Endothelial cell (in vitro differentiated cells): ENCODE data around the gene SHCBP1L. TPM values are rescaled to one million over a fixed set of nuclear protein-coding genes. Genes with fewer than 3 reads are reported as not detected.
A peak's percentile ranks its signal among the peaks of the same experiment; 100 is the strongest.

Source experiments
- DNase-seq: peaks from one replicate; pipeline ENCODE4 v3.0.0; 2021; ENCODE audit warnings: low spot score
- H3K27ac Mint-ChIP-seq: one replicate; pipeline ENCODE4 v1.8.0; 2021; ENCODE audit warnings: mixed read lengths, inconsistent platforms; ENCODE audit not compliant: unreplicated experiment
- H3K27me3 Mint-ChIP-seq: one replicate; pipeline ENCODE4 v1.8.0; 2021; ENCODE audit warnings: mild to moderate bottlenecking, moderate library complexity, mixed read lengths, inconsistent platforms; ENCODE audit not compliant: unreplicated experiment
- H3K36me3 Mint-ChIP-seq: one replicate; pipeline ENCODE4 v1.8.0; 2021; ENCODE audit warnings: mild to moderate bottlenecking, low read depth, mixed read lengths, inconsistent platforms; ENCODE audit not compliant: unreplicated experiment
- H3K4me1 Mint-ChIP-seq: one replicate; pipeline ENCODE4 v1.8.0; 2021; ENCODE audit warnings: mild to moderate bottlenecking, mixed read lengths, inconsistent platforms; ENCODE audit not compliant: unreplicated experiment
- H3K4me3 Mint-ChIP-seq: one replicate; pipeline ENCODE4 v1.8.0; 2021; ENCODE audit warnings: mild to moderate bottlenecking, mixed read lengths, inconsistent platforms; ENCODE audit not compliant: unreplicated experiment
- H3K9me3 Mint-ChIP-seq: one replicate; pipeline ENCODE4 v1.8.0; 2021; ENCODE audit warnings: mixed read lengths, inconsistent platforms; ENCODE audit not compliant: unreplicated experiment
- CTCF ChIP-seq: fragments of 200-600 bp; sonication (generic); IDR thresholded peaks from one replicate; pipeline ENCODE4 v1.5.0; 2021; ENCODE audit warnings: antibody characterized with exemption; ENCODE audit not compliant: unreplicated experiment
- total RNA-seq: library from RNA; stranded (reverse); fragmentation: NEBNext Ultra II Directional; extraction: Animal tissue kit (Norgen Biotek cat#: 25700); gene quantifications from one replicate; pipeline ENCODE4 v1.2.1, GENCODE V29; 2021; ENCODE audit not compliant: unreplicated experiment

Gene SHCBP1L
- total RNA-seq, 1 donor from 2014 or later = not detected

GRCh38 chr1:182872881-182873280, 80.1 kb downstream of the SHCBP1L start:
- H3K27me3 Mint-ChIP-seq = no peaks in the 10 kb centered on the region
- no peak overlapping the region for H3K27ac Mint-ChIP-seq
- no peak for TF ChIP-seq CTCF
- H3K4me3 Mint-ChIP-seq = no peak overlapping the region
- H3K36me3 Mint-ChIP-seq = peaks cover 50% of the 10 kb centered on the region
- no peaks in the 10 kb centered on the region for H3K9me3 Mint-ChIP-seq
- DNase-seq = no peak
- H3K4me1 Mint-ChIP-seq = no peaks in the 10 kb centered on the region

GRCh38 chr1:182869241-182869666, 83.7 kb downstream of the SHCBP1L start:
- H3K9me3 Mint-ChIP-seq = no peaks in the 10 kb centered on the region
- no peaks in the 10 kb centered on the region for H3K4me1 Mint-ChIP-seq
- no peak overlapping the region for H3K4me3 Mint-ChIP-seq
- no peak for TF ChIP-seq CTCF
- peaks cover 45% of the 10 kb centered on the region for H3K36me3 Mint-ChIP-seq
- no peaks in the 10 kb centered on the region for H3K27me3 Mint-ChIP-seq
- peak overlapping the region; percentile 28 for H3K27ac Mint-ChIP-seq
- DNase-seq = peak; percentile 26

- no peak for TF ChIP-seq CTCF
- Mint-ChIP-seq H3K4me1 (no peaks in the 10 kb centered on the region), H3K4me3 (no peak overlapping the region), H3K27me3 (no peaks in the 10 kb centered on the region), H3K9me3 (no peaks in the 10 kb centered on the region), H3K27ac (no peak overlapping the region), H3K36me3 (peaks cover 39% of the 10 kb centered on the region)
- no peak for DNase-seq
Observed at GRCh38 chr1:182867861-182868260, 85.1 kb downstream of the SHCBP1L start.

- no peak overlapping the region for H3K27ac Mint-ChIP-seq
- H3K4me3 Mint-ChIP-seq = no peak overlapping the region
- TF ChIP-seq CTCF = no peak
- H3K27me3 Mint-ChIP-seq = no peaks in the 10 kb centered on the region
- H3K36me3 Mint-ChIP-seq = peaks cover 42% of the 10 kb centered on the region
- no peak for DNase-seq
- no peaks in the 10 kb centered on the region for H3K4me1 Mint-ChIP-seq
- no peaks in the 10 kb centered on the region for H3K9me3 Mint-ChIP-seq
Observed at GRCh38 chr1:182863940-182864339, 89.0 kb downstream of the SHCBP1L start.

GRCh38 chr1:182862827-182863226, 90.1 kb downstream of the SHCBP1L start:
- Mint-ChIP-seq H3K27ac (no peak overlapping the region), H3K4me1 (no peaks in the 10 kb centered on the region), H3K4me3 (no peak overlapping the region), H3K36me3 (peaks cover 51% of the 10 kb centered on the region), H3K9me3 (no peaks in the 10 kb centered on the region), H3K27me3 (no peaks in the 10 kb centered on the region)
- TF ChIP-seq CTCF = no peak
- no peak for DNase-seq
